ENCODE measurements around the gene GLS. TPM values are rescaled to one million over a fixed set of nuclear protein-coding genes. Genes with fewer than 3 reads are reported as not detected.
A peak's percentile ranks its signal among the peaks of the same experiment; 100 is the strongest.

Gene GLS
- total RNA-seq, 5 donors from 2014 or later (not counting 1 experiment from before 2014, with no cell fraction given) = 192 to 233 (median 209) TPM

- 100% methylated on average over 1 of the region's 5 CpGs for WGBS (ENCODE audit: insufficient coverage)
- H3K4me1 ChIP-seq (ENCODE audit: control insufficient read depth in 1 of 2, extremely low read depth in 1 of 2, insufficient read depth in 2 of 2, low read length in 2 of 2) = no peaks in the 10 kb centered on the region
- Mint-ChIP-seq H3K27ac (peak overlapping the region; percentile 18 to 58), H3K36me3 (peaks cover 69% of the 10 kb centered on the region), H3K9me3 (no peaks in the 10 kb centered on the region), H3K4me1 (peaks cover 22 to 54% (median 23%) of the 10 kb centered on the region in 3 donors), H3K4me3 (no peak overlapping the region), H3K27me3 (no peaks in the 10 kb centered on the region)
- H3K27ac ChIP-seq (ENCODE audit: low read length) = no peak overlapping the region
- ChIA-PET CTCF (no interaction called here), POLR2A (no interaction called here)
- H3K36me3 ChIP-seq (ENCODE audit: control insufficient read depth in 2 of 2, extremely low read depth in 1 of 2, insufficient read depth in 1 of 2, low read length in 1 of 2) = peaks cover 12 to 98% of the 10 kb centered on the region in 2 donors
- ATAC-seq (replicated peaks in 1 of 4) (no peak), DNase-seq (no peak)
- H3K9me3 ChIP-seq = no peaks in the 10 kb centered on the region
- H3K4me3 ChIP-seq (ENCODE audit: control insufficient read depth in 1 of 2, extremely low read depth in 1 of 2, low read length in 1 of 2) = no peak overlapping the region
- H3K27me3 ChIP-seq (replicated peaks in 1 of 2; ENCODE audit: control insufficient read depth in 2 of 2, extremely low read depth in 1 of 2, insufficient read depth in 2 of 2, low read length in 1 of 2) = no peaks in the 10 kb centered on the region
These were observed 90.4 kb downstream of the GLS start for GRCh38 chr2:190970873-190971506.

- Histone ChIP-seq H3K27me3 (replicated peaks in 1 of 2; ENCODE audit: control insufficient read depth in 2 of 2, extremely low read depth in 1 of 2, insufficient read depth in 2 of 2, low read length in 1 of 2) (no peaks in the 10 kb centered on the region), H3K4me1 (ENCODE audit: control insufficient read depth in 1 of 2, extremely low read depth in 1 of 2, insufficient read depth in 2 of 2, low read length in 2 of 2) (no peaks in the 10 kb centered on the region), H3K27ac (ENCODE audit: low read length) (no peak overlapping the region), H3K36me3 (ENCODE audit: control insufficient read depth in 2 of 2, extremely low read depth in 1 of 2, insufficient read depth in 1 of 2, low read length in 1 of 2) (peaks cover 12 to 100% of the 10 kb centered on the region in 2 donors), H3K4me3 (ENCODE audit: control insufficient read depth in 1 of 2, extremely low read depth in 1 of 2, low read length in 1 of 2) (no peak overlapping the region), H3K9me3 (no peaks in the 10 kb centered on the region)
- Mint-ChIP-seq H3K4me1 (peaks cover 15 to 55% (median 22%) of the 10 kb centered on the region in 3 donors), H3K4me3 (no peak overlapping the region), H3K36me3 (peaks cover 73% of the 10 kb centered on the region), H3K27ac (peak overlapping the region in 1 of 2 donors; percentile 27), H3K27me3 (no peaks in the 10 kb centered on the region), H3K9me3 (no peaks in the 10 kb centered on the region)
- ATAC-seq (replicated peaks in 1 of 4) (no peak), DNase-seq (no peak)
- POLR2A ChIA-PET = no interaction called here
- 100% methylated on average over 1 of the region's 2 CpGs for WGBS (ENCODE audit: insufficient coverage)
- CTCF ChIA-PET = interaction anchor here (0.6 to 0.7 kb wide), 2 partner anchors 11 to 1187 kb away, joined by 4 to 5 read pairs; no protein-coding TSS in a partner anchor
These were observed 91.6 kb downstream of the GLS start for GRCh38 chr2:190972213-190972612.

GRCh38 chr2:190972846-190973245 lies 92.2 kb downstream of the GLS start:
- Mint-ChIP-seq H3K27me3 (no peaks in the 10 kb centered on the region), H3K36me3 (peaks cover 78% of the 10 kb centered on the region), H3K9me3 (no peaks in the 10 kb centered on the region), H3K4me1 (peaks cover 18 to 53% (median 26%) of the 10 kb centered on the region in 3 donors), H3K27ac (peak overlapping the region in 1 of 2 donors; percentile 69), H3K4me3 (no peak overlapping the region)
- ChIA-PET CTCF (interaction anchor here in 1 of 2 donors (0.6 kb wide), 1 partner anchor 1187 kb away, joined by 5 read pairs; no protein-coding TSS in a partner anchor), POLR2A (interaction anchor here in 1 of 2 donors (0.6 kb wide), 1 partner anchor 13 kb away, joined by 3 read pairs; no protein-coding TSS in a partner anchor)
- ATAC-seq (replicated peaks in 1 of 4) (no peak), DNase-seq (no peak)
- no CpG with 5 or more reads among the region's 3 CpGs for WGBS (ENCODE audit: insufficient coverage)
- Histone ChIP-seq H3K9me3 (no peaks in the 10 kb centered on the region), H3K4me1 (ENCODE audit: control insufficient read depth in 1 of 2, extremely low read depth in 1 of 2, insufficient read depth in 2 of 2, low read length in 2 of 2) (no peaks in the 10 kb centered on the region), H3K36me3 (ENCODE audit: control insufficient read depth in 2 of 2, extremely low read depth in 1 of 2, insufficient read depth in 1 of 2, low read length in 1 of 2) (peaks cover 12 to 99% of the 10 kb centered on the region in 2 donors), H3K27me3 (replicated peaks in 1 of 2; ENCODE audit: control insufficient read depth in 2 of 2, extremely low read depth in 1 of 2, insufficient read depth in 2 of 2, low read length in 1 of 2) (no peaks in the 10 kb centered on the region), H3K27ac (ENCODE audit: low read length) (no peak overlapping the region), H3K4me3 (ENCODE audit: control insufficient read depth in 1 of 2, extremely low read depth in 1 of 2, low read length in 1 of 2) (no peak overlapping the region)

DNA sequence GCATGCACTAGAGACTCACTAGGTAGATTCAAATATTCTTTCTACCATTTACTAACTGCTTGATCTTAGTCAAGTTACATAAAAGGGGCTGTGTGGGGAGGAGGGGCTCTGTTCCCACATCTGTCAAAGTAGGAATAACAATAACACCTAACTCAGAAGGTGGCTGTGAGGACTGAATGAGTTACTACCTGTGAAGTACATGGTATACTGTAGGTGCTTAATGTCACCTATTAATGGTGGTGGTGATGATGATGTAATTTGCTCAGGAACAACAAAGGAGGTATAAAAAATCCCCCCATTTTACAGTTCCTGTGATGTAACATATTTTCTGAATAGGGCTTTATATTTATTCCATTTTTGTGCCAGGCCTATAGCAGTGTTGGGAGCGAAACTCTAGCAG lies 92.6 kb downstream of the GLS start:
- no peaks in the 10 kb centered on the region for H3K9me3 Mint-ChIP-seq
- no peak overlapping the region for H3K4me3 ChIP-seq (ENCODE audit: control insufficient read depth in 1 of 2, extremely low read depth in 1 of 2, low read length in 1 of 2)
- DNase-seq (no peak), ATAC-seq (replicated peaks in 1 of 4) (no peak)
- POLR2A ChIA-PET = interaction anchor here (0.6 to 1.0 kb wide), 2 partner anchors 13 to 28 kb away, joined by 3 read pairs; no protein-coding TSS in a partner anchor
- no peaks in the 10 kb centered on the region for H3K27me3 Mint-ChIP-seq
- no peaks in the 10 kb centered on the region for H3K4me1 ChIP-seq (ENCODE audit: control insufficient read depth in 1 of 2, extremely low read depth in 1 of 2, insufficient read depth in 2 of 2, low read length in 2 of 2)
- CTCF ChIA-PET = no interaction called here
- peak overlapping the region; percentile 69 to 75 for H3K27ac Mint-ChIP-seq
- no peak overlapping the region for H3K27ac ChIP-seq (ENCODE audit: low read length)
- no CpG with 5 or more reads among the region's 1 CpG for WGBS (ENCODE audit: insufficient coverage)
- H3K27me3 ChIP-seq (replicated peaks in 1 of 2; ENCODE audit: control insufficient read depth in 2 of 2, extremely low read depth in 1 of 2, insufficient read depth in 2 of 2, low read length in 1 of 2) = no peaks in the 10 kb centered on the region
- H3K4me1 Mint-ChIP-seq = peaks cover 16 to 53% (median 22%) of the 10 kb centered on the region in 3 donors
- peaks cover 78% of the 10 kb centered on the region for H3K36me3 Mint-ChIP-seq
- H3K36me3 ChIP-seq (ENCODE audit: control insufficient read depth in 2 of 2, extremely low read depth in 1 of 2, insufficient read depth in 1 of 2, low read length in 1 of 2) = peaks cover 12 to 99% of the 10 kb centered on the region in 2 donors
- no peaks in the 10 kb centered on the region for H3K9me3 ChIP-seq
- no peak overlapping the region for H3K4me3 Mint-ChIP-seq

- H3K4me1 Mint-ChIP-seq = peaks cover 19 to 55% (median 23%) of the 10 kb centered on the region in 3 donors
- Histone ChIP-seq H3K36me3 (ENCODE audit: control insufficient read depth in 2 of 2, extremely low read depth in 1 of 2, insufficient read depth in 1 of 2, low read length in 1 of 2) (peaks cover 12 to 99% of the 10 kb centered on the region in 2 donors), H3K27ac (ENCODE audit: low read length) (peak overlapping the region; percentile 5), H3K9me3 (no peaks in the 10 kb centered on the region), H3K27me3 (replicated peaks in 1 of 2; ENCODE audit: control insufficient read depth in 2 of 2, extremely low read depth in 1 of 2, insufficient read depth in 2 of 2, low read length in 1 of 2) (no peaks in the 10 kb centered on the region), H3K4me1 (ENCODE audit: control insufficient read depth in 1 of 2, extremely low read depth in 1 of 2, insufficient read depth in 2 of 2, low read length in 2 of 2) (no peaks in the 10 kb centered on the region), H3K4me3 (ENCODE audit: control insufficient read depth in 1 of 2, extremely low read depth in 1 of 2, low read length in 1 of 2) (no peak overlapping the region)
- peaks cover 77% of the 10 kb centered on the region for H3K36me3 Mint-ChIP-seq
- peak overlapping the region; percentile 69 to 75 for H3K27ac Mint-ChIP-seq
- no peaks in the 10 kb centered on the region for H3K27me3 Mint-ChIP-seq
- H3K4me3 Mint-ChIP-seq = no peak overlapping the region
- WGBS (ENCODE audit: insufficient coverage) = 100% methylated on average over 1 of the region's 11 CpGs
- no peaks in the 10 kb centered on the region for H3K9me3 Mint-ChIP-seq
- DNase-seq (no peak), ATAC-seq (replicated peaks in 1 of 4) (no peak)
- CTCF ChIA-PET = interaction anchor here in 1 of 2 donors (0.6 kb wide), 1 partner anchor 46 kb away, joined by 3 read pairs; no protein-coding TSS in a partner anchor
- POLR2A ChIA-PET = interaction anchor here in 1 of 2 donors (1.0 kb wide), 1 partner anchor 28 kb away, joined by 3 read pairs; no protein-coding TSS in a partner anchor
These were observed 93.4 kb downstream of the GLS start for GRCh38 chr2:190973726-190974628.

- no peak overlapping the region for H3K4me3 Mint-ChIP-seq
- CTCF ChIA-PET = no interaction called here
- no peak overlapping the region for H3K4me3 ChIP-seq (ENCODE audit: control insufficient read depth in 1 of 2, extremely low read depth in 1 of 2, low read length in 1 of 2)
- peaks cover 0 to under 1% of the 10 kb centered on the region in 2 experiments for H3K4me1 ChIP-seq (ENCODE audit: control insufficient read depth in 1 of 2, extremely low read depth in 1 of 2, insufficient read depth in 2 of 2, low read length in 2 of 2)
- H3K27ac ChIP-seq (ENCODE audit: low read length) = no peak overlapping the region
- no peak for DNase-seq
- H3K27ac Mint-ChIP-seq = peak overlapping the region; percentile 63 to 66
- H3K4me1 Mint-ChIP-seq = peaks cover 21 to 51% (median 22%) of the 10 kb centered on the region in 3 donors
- no peaks in the 10 kb centered on the region for H3K27me3 ChIP-seq (replicated peaks in 1 of 2; ENCODE audit: control insufficient read depth in 2 of 2, extremely low read depth in 1 of 2, insufficient read depth in 2 of 2, low read length in 1 of 2)
- H3K9me3 ChIP-seq = no peaks in the 10 kb centered on the region
- H3K36me3 ChIP-seq (ENCODE audit: control insufficient read depth in 2 of 2, extremely low read depth in 1 of 2, insufficient read depth in 1 of 2, low read length in 1 of 2) = peaks cover 12 to 99% of the 10 kb centered on the region in 2 donors
- 100% methylated on average over 4 of the region's 12 CpGs for whole genome bisulfite sequencing (ENCODE audit: insufficient coverage)
- peaks cover 77% of the 10 kb centered on the region for H3K36me3 Mint-ChIP-seq
- no peak for ATAC-seq (replicated peaks in 1 of 4)
- no peaks in the 10 kb centered on the region for H3K9me3 Mint-ChIP-seq
- POLR2A ChIA-PET = no interaction called here
- H3K27me3 Mint-ChIP-seq = no peaks in the 10 kb centered on the region
These were observed 94.2 kb downstream of the GLS start for GRCh38 chr2:190974629-190975361.

All from T-cell (primary cell).